Activated T-helper 1 cell treated with anti-CD3 and anti-CD28 coated beads, Interleukin-2, amount 50 U/mL, for 16 hours (primary cell): ENCODE results near the gene CHGA.

Experiments
- DNase-seq, 2 donors: peaks; one replicate each; pipeline ENCODE4 v3.0.0-alpha.2; 2020; ENCODE audit warnings: low read depth in 1 of 2, low spot score in 1 of 2

CHGA gene, protein sequence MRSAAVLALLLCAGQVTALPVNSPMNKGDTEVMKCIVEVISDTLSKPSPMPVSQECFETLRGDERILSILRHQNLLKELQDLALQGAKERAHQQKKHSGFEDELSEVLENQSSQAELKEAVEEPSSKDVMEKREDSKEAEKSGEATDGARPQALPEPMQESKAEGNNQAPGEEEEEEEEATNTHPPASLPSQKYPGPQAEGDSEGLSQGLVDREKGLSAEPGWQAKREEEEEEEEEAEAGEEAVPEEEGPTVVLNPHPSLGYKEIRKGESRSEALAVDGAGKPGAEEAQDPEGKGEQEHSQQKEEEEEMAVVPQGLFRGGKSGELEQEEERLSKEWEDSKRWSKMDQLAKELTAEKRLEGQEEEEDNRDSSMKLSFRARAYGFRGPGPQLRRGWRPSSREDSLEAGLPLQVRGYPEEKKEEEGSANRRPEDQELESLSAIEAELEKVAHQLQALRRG

DNA sequence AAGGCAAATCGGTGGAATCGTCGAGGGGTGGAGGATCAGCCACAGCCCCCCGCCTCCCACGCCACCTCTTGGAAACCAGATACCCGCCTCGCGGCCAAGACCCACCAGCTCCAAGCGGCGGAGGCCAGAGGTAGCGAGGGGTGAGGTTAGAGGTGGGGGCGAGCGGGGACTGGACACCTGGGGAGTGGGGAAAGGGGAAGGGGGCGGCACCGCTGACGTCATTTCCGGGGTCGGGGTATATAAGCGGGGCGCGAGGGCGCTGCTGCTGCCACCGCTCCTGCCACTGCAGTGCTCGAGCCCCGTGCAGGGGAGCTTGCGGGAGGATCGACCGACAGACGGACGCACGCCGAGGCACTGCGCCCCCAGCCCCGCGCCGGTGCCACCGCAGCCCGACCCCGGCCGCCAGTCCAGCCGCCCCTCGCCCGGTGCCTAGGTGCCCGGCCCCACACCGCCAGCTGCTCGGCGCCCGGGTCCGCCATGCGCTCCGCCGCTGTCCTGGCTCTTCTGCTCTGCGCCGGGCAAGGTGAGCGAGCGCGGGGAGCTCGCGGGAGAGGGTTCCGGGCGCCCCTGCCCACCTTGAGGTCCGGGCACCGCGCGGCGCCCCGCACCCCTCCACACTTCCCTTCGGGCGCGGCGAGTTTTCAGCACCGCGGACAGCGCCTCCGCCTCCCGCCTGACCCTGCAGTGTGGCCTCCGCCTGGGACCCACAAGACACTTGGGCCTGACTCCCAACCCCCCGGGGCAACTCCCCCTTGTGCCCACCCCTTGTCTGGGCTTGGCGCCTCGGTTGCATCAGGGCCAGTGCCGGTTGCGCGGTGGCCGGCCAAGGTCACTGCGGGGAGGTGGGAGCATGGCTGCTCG is at the start of gene CHGA:
Gene CHGA (plus strand): TSS at position 268 of the 861 bp plus-strand sequence. CDS start 210 bp downstream, at position 478.
- no peak for DNase-seq

DNA sequence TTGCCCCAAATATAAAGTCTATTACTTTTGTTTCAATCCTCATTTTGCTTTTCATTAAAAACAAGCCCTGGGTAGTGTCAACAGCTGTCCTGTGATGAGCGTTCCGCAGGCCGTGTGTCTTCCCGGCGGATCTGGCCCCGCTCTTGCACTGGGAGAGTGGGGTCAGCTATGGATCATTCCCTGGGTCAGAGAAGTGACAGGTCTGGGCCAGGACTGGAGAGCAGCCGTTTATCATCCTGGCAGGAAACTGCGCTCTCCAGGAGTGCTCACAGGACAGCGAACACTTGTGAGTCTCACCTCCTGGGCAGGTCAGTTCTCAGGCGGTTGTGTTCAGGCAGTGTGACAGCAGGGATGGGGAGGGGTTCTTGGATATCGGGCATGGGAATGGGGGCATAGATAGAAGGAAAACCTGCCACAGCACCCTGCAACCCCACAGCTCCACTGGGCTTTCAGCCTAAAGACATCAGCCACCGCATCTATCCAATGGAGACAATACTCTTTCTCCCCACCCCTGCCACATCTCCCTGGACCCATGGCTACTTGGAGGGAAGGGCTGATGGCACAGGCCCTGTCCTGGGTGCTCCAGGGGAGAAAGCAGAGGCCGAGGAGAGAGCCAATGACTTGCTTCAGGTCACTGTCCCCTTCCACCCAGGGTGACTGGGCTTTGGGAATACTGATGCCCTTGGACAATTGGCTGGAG is 47.8 kb upstream of the CHGA start:
- no peak for DNase-seq

DNA sequence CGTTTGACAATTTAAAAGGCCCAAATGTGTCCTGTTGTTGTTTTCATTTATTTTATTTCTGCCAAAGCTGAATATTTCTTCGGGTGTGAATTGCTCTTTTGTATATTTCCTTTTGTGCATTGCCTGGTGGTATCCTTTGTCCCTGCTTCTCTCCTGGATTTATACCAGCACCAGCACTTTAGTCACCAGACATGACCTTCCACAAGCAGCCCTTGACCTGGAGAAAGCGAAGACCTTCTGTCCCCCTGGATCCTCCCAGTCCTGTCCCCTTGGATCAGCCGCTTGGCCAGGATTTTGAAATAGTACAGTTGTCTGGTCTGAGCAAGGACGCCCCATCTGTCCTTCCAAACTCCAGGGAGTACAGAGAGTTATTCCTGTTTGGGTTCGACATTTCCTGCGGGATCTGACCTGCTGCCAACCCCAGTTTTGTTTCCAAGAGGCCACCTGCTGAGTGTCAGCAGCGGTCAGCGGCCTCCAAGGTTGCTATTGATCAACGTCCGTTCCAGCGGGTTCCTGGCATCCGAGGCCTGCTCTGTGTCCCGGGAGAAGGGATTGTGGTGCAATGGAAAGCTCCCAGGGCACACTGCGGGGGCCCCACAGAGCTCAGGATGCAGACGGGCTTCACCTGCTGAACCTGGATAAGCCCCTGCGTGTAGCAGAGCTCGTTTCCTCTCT is 45.1 kb upstream of the CHGA start:
- no peak for DNase-seq

DNA sequence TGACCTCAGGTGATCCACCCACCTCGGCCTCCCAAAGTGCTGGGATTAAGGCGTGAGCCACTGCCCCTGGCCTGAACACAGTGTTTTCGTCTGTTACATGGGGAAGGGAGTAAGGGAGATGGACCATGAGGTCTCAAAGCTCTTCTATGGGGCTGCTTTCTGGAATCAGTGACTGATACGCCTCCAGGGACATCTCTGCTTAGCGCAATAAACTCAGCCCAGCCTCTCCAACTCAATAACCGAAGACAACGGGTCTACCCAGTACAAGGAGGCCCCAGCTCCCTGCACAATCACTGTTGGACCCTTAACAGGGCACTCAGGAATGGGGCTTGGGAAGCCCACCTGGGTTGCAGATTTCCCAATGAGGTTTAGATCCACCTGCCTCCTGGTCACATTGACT is 42.6 kb upstream of the CHGA start:
- DNase-seq, result no peak

DNA sequence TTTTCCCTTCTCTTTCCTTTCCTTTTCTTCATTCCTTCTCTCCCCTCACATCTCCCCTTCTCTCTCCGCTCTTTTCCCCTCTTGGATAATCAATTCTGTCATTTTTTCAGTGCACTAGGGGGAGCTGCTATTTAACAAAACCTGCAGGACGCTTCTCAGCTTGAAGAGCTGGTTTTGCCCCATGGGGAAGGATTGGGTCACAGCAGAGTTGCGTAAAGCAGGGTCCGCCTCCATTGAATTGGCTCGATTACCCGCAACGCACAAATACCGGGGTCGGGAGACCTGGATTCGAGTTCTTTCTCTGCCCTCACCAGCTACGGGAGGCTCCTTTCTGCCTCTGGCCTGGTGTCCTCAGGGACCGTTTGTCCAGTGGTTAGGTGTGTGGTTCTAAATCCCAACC is 42.1 kb upstream of the CHGA start:
- DNase-seq, result no peak

DNA sequence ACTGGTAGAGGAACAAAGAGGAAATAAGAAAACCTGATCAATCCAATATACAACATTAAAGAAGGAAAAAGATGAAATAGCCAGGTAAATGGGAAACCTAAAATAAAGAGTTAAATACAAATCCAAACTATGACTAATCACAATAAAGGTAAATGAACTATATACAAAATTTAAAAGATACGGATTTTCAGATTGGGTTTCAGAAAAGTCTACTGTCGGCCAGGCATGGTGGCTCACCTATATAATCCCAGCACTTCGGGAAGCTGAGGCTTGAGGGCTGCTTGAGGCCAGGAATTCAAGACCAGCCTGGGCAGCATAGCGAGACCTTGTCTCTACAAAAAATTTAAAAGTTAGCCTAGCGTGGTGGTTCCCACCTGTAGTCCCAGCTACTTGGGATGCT is 39.9 kb upstream of the CHGA start:
- no peak for DNase-seq

DNA sequence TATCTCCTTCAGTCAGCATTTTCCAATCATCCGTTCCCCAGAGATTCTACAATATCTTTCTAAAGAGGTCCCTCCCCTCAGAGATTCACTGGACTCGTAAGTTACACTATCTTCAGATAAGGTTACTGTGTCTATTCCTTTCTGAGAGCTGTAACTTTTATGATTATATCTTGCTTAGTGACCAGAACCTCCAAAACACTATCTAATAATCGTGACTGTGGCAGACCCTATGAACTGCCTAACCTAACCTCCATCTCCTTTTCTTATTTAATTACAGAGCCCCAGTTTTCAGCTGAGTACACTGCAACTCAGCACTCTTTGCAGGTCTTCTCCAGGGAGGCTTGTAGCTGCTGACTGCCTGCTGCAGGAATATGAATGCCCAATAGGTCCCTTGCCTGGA is 38.5 kb upstream of the CHGA start:
- no peak for DNase-seq

DNA sequence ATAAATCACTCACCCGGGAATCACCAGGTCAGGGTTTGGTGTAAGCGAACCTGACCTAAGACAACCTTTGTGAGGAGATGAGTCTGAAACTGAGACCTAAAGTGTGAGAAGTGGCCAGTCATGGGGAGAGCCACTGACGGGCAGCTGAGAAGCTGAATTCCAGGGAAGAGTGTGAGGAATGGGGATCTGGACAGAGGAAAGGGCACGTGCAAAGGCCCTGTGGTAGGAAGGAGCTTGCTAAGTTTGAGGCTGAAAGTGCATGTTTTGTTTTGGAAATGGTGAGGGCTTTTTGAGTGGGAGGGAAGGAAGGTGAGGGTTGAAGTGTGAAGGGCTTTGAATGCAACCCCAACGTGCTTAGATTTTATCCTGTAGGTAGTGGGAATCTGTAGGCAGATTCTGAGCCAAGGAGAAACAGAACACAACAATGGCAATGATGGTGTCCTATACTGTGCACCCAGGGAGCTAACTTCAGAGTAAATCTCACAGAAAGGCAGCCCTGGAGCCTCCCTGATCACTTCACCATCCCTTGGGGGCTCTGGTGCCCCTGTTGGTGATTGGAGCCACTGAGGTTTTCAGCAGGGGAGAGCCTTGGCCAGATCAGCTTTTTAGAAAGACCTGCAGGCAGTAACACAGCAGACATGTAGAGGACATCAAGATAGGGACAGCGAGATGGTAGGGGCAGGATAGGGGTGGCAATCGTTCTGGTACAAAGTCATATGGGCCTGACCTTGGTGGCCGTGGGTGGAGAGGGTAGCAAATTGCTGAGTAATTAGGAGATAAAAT is 37.5 kb upstream of the CHGA start:
- no peak for DNase-seq

DNA sequence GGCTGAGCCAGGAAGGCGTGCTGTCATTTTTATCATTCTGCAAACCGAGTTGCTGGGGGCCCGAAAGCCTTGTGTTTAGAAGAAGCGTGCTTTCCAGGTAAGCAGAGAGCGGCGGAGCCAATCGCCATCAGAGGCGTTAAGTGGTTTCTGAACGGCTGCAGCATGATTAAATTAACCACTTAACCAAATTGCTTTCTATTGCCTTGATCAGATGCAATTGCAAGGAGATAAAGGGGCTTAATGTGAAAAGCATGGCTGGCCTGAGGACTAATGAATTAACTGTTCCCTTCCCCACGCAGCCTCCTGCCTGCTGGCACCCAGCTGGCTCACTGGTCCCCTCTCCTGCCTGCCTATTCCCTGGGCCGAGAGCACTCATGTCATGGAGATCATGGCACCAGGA is 36.6 kb upstream of the CHGA start:
- DNase-seq, result no peak

DNA sequence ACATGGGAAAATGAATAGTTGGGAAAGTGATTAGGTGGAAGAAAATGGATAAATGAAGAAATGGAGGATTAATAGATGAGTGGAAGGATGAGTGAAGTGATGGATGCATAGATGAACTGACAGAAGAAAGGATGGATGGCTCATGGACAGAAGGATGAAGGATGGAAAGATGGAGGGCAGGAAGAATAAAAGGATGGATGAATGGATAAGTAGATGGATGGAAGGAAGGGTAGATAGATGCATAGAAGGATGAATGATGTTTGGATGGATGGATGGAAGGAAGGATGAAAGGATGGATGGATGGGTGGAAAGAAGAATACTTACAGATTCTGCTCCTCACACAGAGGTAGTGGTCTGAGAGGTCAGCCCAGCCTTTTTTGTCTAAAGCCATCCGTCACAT is 35.8 kb upstream of the CHGA start:
- DNase-seq, result no peak

DNA sequence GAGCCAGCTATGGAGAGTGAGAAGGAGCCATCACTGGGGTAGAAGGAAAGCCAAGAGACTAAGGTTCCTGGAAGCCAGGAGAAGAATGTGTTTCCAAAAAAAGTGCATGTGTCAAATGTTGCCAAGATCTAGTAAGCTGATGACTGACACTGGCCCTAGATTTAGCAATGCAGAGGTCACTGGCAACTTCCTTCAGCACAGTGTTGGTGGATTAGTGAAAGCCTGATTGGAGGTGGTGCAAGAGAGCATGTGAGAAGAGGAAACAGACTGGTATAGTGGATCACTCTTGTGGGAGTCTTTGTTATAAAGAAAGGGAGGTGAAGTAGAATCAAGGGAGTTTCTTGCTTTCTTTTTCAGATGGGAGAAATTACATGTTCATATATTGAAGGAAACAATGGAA is 34.1 kb upstream of the CHGA start:
- no peak for DNase-seq

DNA sequence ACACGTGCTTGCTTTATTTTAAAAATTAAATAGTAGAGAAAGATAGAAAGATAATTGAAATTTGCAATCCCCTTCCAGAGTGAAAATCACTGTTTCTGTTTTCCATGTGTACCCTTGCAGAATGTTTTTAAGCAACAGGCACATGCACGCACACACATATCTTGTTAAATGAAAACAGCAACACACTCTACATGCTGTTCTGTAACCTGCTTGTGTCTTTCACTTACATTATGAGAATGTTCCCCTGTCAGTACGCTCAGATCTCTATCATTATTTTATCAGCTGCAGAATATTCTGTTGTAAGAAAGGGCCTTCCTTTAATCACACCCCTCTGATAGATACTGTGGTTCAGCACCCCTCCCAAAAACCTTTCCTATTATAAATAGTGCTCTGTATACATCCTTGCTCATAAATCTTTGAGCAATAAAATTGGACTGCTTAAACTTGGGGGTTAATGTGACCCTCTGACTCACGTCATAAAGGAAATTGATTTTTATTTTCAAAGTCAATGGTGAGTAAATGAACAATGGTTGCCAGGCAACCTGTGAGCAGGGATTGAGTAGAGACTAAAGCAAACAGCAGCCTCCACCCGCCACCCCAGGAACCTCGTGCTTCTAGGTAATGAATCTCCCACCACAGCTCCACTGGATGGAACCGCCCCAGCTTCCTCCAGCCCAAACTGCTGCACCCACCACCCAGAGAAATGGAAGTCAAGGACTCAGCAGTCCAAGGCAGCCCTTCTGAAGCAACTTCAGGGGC is 31.9 kb upstream of the CHGA start:
- no peak for DNase-seq

DNA sequence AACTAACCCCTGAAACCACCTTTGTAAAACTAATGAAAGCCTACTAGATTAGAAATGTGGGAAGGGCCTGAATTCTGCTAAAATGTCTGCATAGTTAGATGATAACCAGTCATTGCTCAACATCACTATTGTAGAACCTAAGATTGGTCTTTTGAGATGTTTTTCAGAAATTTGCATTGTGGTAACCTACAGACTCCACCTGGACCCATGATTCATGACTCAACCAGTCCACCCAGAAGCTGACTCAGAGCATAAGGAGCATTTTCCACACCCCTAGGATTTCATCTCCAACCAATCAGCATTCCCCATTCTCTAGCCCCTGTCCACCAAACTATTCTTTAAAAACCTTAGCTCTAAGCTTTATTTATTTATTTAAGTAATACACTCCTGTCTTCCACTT is 30.4 kb upstream of the CHGA start:
- no peak for DNase-seq

DNA sequence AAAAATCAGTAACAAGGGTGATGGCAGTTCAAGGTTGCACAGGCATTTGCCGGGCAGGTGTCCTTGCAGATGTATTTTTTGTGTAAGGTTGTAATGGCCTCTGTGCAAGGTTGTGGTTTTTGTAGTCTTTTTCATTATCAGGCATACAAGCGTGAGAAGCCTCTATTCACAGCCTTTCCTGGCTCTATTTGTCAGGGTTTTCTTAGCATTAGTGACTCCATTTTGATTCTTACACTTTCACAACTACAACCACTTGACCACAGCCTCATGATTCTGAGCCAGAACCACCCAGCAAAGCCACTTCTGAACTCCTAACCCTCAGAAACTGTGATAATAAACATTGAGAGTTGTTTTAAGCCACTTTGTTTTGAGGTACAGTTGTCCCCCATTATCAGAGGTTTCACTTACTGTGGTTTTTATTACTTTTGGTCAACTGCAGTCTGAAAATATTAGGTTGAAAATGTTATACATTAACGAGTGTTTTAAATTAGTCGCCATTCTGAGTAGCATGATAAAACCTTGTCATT is 27.5 kb upstream of the CHGA start:
- DNase-seq, result no peak

DNA sequence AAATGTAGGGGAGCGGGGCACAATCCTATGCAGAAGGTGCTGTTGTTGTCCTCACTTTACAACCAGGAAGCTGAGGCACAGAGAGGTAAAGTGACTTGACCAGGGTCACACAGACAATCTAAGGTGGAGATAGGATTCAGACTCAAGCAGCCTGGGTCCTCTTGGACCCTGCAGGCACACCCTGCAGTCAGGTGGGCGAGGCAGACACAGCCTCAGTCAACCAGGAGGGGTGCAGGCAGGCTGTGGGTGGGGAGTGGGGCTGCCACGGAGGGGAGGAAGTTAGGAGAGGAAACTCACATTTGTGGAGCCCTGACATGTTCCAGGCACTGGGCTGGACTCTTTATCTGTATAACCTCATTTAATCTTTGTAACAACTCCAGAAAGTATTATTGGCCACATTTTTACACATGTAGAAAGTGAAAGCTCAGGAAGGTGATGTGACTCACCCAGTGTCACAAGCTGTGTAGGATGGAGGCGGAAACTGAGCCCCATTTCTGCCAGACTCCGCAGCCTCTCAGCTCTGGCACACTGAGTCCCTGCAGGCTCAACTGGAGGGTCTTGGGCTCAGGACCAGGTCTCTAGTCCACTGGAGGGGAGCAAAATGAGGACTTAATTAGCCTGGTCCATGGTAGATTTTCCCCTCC is 24.9 kb upstream of the CHGA start:
- peak in 1 of 2 donors; percentile 7 for DNase-seq

DNA sequence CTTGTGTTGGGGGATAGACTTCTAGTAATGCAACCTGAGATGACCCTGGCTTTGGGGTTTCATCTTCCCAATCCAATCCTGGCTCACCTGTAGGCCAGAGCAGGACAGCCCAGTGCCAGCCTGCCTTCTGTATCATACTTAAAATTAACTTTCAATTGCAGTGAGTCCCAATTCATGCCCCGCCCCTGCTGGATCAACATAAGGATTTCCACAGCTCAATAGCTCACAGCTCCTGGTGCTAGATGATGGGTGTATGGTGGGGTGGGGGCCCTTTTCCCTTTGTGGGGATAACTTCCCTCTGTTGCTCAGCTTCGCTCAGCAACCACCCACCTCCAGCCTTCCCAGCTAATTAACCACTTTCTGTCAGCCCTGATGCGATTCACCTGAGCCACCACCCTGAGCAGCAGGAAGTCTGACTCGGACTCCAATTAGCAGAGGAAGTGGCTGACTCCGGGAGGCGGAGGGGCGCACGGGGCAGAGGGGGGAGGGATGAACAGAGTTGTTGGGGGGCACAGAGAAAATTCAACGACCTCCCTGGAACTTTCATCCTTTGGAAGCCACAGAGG is 24.3 kb upstream of the CHGA start:
- no peak for DNase-seq

DNA sequence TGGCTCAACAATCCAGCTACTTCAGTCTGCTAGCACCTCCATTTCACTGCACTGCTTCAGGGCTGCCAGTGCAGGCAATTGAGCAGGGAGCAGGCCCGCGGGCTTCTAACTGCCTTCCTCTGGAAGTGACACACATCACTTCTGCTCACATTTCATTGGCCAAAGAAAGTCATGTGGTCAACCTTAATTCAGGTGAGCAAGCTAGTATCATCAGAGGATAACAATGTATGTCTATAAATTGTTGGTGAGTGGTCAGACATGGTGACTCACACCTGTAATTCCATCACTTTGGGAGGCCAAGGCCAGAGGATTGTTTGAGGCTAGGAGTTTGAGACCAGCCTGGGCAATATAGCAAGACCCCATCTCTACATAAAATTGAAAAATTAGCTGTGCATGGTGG is 22.3 kb upstream of the CHGA start:
- no peak for DNase-seq

DNA sequence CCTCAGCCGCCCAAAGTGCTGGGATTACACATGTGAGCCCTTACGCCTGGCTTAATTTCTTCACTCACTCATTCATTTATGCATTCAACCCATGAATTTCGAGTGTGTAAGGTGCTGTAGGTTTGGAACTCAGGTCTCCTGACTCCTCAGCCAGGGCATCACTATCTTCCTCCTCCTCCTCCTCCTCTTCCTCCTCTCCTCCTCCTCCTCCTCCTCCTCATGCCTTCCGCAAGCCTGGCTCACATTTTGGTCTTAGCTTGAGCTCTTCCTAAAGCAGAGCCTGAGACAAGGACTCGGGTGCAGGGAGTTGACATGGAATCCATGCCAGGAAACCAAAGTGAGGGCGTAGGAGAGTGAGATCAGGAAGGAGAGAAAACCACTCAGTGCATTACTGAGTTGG is 20.8 kb upstream of the CHGA start:
- no peak for DNase-seq

DNA sequence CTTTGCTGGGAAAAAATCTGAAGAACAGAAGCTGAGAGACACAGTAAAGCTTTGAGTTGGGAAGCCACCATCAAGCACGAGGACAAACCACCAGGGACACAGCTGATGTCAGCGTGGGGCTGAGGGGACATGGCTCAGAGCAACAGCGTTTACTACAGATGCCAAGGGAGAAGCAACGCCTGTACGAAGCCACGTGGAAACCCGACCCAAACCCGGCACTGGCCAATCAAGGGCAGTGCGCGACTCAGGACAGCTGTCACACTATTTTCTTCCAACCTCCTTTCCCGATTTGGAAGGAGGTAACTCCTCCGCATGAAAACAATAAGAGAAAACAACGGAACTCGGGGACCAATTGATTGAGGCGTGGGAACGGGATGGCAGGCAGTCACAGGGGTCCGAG is 20.2 kb upstream of the CHGA start:
- DNase-seq, result no peak
